Activated CD4-positive, alpha-beta T cell treated with anti-CD3 and anti-CD28 coated beads, Interleukin-2, amount 50 U/mL, for 4 hours (primary cell): ENCODE measurements around the gene CCDC187.
"Not testable (repeated sequence)": the region's sequence is repeated elsewhere in the genome, so short reads cannot be mapped to it uniquely, and the experiment has no call there.

Source experiments
- DNase-seq, 2 experiments: peaks; one replicate each; pipeline ENCODE4 v3.0.0-alpha.2; 2020

The CCDC187 gene

GRCh38 chr9:136283291-136284235 is 20.3 kb downstream of the CCDC187 start:
- DNase-seq, result peak; percentile 63 to 66

- DNase-seq, result no peak
Observed at GRCh38 chr9:136282272-136282861, 21.5 kb downstream of the CCDC187 start.

- no peak for DNase-seq
Observed at GRCh38 chr9:136281421-136282271, 22.2 kb downstream of the CCDC187 start.

- DNase-seq, result no peak
Observed at GRCh38 chr9:136280535-136281315, 23.2 kb downstream of the CCDC187 start.

- no peak for DNase-seq
Observed at GRCh38 chr9:136279471-136279870, 24.4 kb downstream of the CCDC187 start.

GRCh38 chr9:136278894-136279293 is 25.0 kb downstream of the CCDC187 start:
- no peak for DNase-seq

- DNase-seq, result no peak
Observed at GRCh38 chr9:136278221-136278620, 25.7 kb downstream of the CCDC187 start.

- no peak for DNase-seq
Observed at GRCh38 chr9:136277746-136278145, 26.1 kb downstream of the CCDC187 start.

- DNase-seq, result no peak
Observed at GRCh38 chr9:136276716-136277115, 27.2 kb downstream of the CCDC187 start.

GRCh38 chr9:136275655-136276429 is 28.1 kb downstream of the CCDC187 start:
- no peak for DNase-seq

GRCh38 chr9:136274786-136275654 is 28.9 kb downstream of the CCDC187 start:
- no peak for DNase-seq

GRCh38 chr9:136273921-136274785 is 29.7 kb downstream of the CCDC187 start:
- no peak for DNase-seq

- no peak for DNase-seq
Observed at GRCh38 chr9:136273244-136273865, 30.5 kb downstream of the CCDC187 start.

- no peak for DNase-seq
Observed at GRCh38 chr9:136270173-136270705, 33.7 kb downstream of the CCDC187 start.

- no peak for DNase-seq
Observed at GRCh38 chr9:136268735-136269134, 35.2 kb downstream of the CCDC187 start.

GRCh38 chr9:136268318-136268717 is 35.6 kb downstream of the CCDC187 start:
- DNase-seq, result no peak

GRCh38 chr9:136267261-136268111 is 36.4 kb downstream of the CCDC187 start:
- DNase-seq, result peak; percentile 73 to 76

GRCh38 chr9:136266641-136267040 is 37.3 kb downstream of the CCDC187 start:
- not testable (repeated sequence) for DNase-seq
